Right cardiac atrium (tissue), 5 donors: ENCODE data around the gene PACRG. TPM values are rescaled to one million over a fixed set of nuclear protein-coding genes. Genes with fewer than 3 reads are reported as not detected.

Experiments used
- ATAC-seq, 2 donors: fragments of 200-7000 bp; cut with Tn5 transposase; one replicate each; pipeline versions ENCODE4 v1.8.0 to v1.9.1; 2020; ENCODE audit warnings: moderate library complexity in 2 of 2, mild to moderate bottlenecking in 1 of 2
- DNase-seq, 3 donors: peaks; one replicate each; pipeline ENCODE4 v3.0.0-alpha.2; 2020
- H3K27ac ChIP-seq: one replicate; pipeline ENCODE4 v1.5.1; 2013; ENCODE audit warnings: mild to moderate bottlenecking, low read length, control low read depth, moderate library complexity
- H3K27me3 ChIP-seq: one replicate; pipeline ENCODE4 v1.6.1; 2013; ENCODE audit not compliant: control insufficient read depth, insufficient read depth
- H3K4me1 ChIP-seq: one replicate; pipeline ENCODE4 v1.6.1; 2013; ENCODE audit warnings: low read length; ENCODE audit not compliant: control insufficient read depth, insufficient read depth
- H3K4me3 ChIP-seq: one replicate; pipeline ENCODE4 v1.5.1; 2013; ENCODE audit warnings: low read length, control low read depth
- H3K9me3 ChIP-seq: one replicate; pipeline ENCODE4 v1.6.1; 2013; ENCODE audit warnings: low read length; ENCODE audit not compliant: control insufficient read depth
- WGBS: extraction: QIAGEN DNeasy Blood & Tissue Kit; methylation state at CpG from one replicate; pipeline ENCODE4 v1.1.7; 2013; 5-methylcytosine and 5-hydroxymethylcytosine counted together
- intact Hi-C, 4 donors: fragments of 100-400 bp; cut with DNase I; formaldehyde crosslinking; loops; one replicate each; pipeline versions ENCODE4 v1.11.0 to v1.14.0; 2022 to 2023
- polyA plus RNA-seq: library from polyadenylated mRNA; stranded (reverse); fragments of 200-250 nt; gene quantifications from one replicate; pipeline ENCODE4 v1.2.3, GENCODE V29; 2013
- total RNA-seq, 4 donors: library from RNA; stranded (reverse); fragmentation: NEBNext Ultra II Directional; extraction: Animal tissue kit (Norgen Biotek cat#: 25700); gene quantifications; one replicate each; pipeline ENCODE4 v1.2.1, GENCODE V29; 2021
- donor health status: healthy with polysubstance abuse.
- donor health status: DM: no; HTN: yes; CAD: no.
- donor health status: DM: no; HTN: no; CAD: no.
- donor health status: DM: no; HTN: yes; CAD: no; lungs with severe emphysema.
- donor health status: DM: yes; HTN: yes; CAD: no.

PACRG gene
- total and polyA plus RNA-seq, 5 donors = 3.9 to 9.4 (median 4.9) TPM

GRCh38 chr6:163352011-163352685 is 624.4 kb downstream of the PACRG start:
- H3K9me3 ChIP-seq = no peaks in the 10 kb centered on the region
- no peak for ATAC-seq
- peaks cover 7% of the 10 kb centered on the region for H3K4me1 ChIP-seq
- no peak overlapping the region for H3K27ac ChIP-seq
- peak in 1 of 3 donors; percentile 57 for DNase-seq
- no peak overlapping the region for H3K4me3 ChIP-seq
- intact Hi-C loops = loop anchor here in 1 of 4 donors (10.0 kb wide), 1 partner anchor 53 kb away; no protein-coding TSS in a partner anchor
- H3K27me3 ChIP-seq = no peaks in the 10 kb centered on the region
- WGBS = 89% methylated on average over 16 of the region's 16 CpGs

DNA sequence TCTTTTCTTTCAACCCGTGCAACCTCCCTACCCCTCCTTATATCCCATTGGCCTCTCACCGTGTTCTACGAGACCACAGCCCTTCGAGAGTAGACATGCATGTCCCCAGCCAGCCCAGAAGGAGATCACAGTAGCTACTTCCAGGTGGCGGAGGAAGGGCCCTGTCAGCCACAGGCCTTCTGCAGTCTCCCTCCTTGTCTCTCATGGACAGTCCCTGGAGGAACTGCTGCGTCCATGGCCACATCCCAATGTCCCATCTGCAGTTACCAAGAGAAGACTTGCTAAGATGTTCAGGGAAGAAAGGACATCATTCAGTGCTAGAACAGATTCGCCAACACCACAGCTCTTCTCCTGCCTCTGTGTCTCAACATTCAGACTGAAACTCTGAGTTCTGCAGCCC is 625.2 kb downstream of the PACRG start:
- H3K4me1 ChIP-seq = peaks cover 6% of the 10 kb centered on the region
- H3K27ac ChIP-seq = no peak overlapping the region
- no peaks in the 10 kb centered on the region for H3K27me3 ChIP-seq
- ATAC-seq = no peak
- intact Hi-C loops = loop anchor here in 1 of 4 donors (10.0 kb wide), 1 partner anchor 52 kb away; no protein-coding TSS in a partner anchor
- H3K4me3 ChIP-seq = no peak overlapping the region
- peak in 1 of 3 donors; percentile 32 for DNase-seq
- WGBS = 79% methylated on average over 7 of the region's 7 CpGs
- no peaks in the 10 kb centered on the region for H3K9me3 ChIP-seq

DNA sequence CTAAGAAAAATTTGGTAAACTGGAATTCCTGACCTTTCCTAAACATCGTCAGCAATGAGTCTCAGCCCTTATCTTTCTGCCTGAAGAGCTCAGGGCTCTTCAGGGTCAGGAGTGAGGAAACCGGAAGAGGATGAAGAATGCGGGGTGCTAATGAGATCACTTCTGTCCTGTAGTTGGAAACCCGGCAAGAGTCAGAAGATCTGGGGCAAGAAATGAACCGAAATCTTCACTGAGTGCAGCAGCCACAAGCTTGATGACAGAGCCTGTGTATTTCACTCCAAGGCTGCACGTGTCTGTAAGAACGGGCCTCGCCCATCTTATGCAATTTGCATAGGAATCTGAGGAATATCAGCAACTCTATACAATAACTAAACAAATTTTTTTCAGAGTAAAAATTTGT is 626.3 kb downstream of the PACRG start:
- H3K27me3 ChIP-seq = no peaks in the 10 kb centered on the region
- H3K4me1 ChIP-seq = peaks cover 8% of the 10 kb centered on the region
- H3K27ac ChIP-seq = peak overlapping the region; percentile 32
- H3K4me3 ChIP-seq = no peak overlapping the region
- 28% methylated on average over 8 of the region's 8 CpGs for WGBS
- DNase-seq = peak in 2 of 3 donors; percentile 37 to 57
- H3K9me3 ChIP-seq = no peaks in the 10 kb centered on the region
- ATAC-seq = peak; percentile 42 to 67
- intact Hi-C loops = loop anchor here in 1 of 4 donors (10.0 kb wide), 1 partner anchor 51 kb away; no protein-coding TSS in a partner anchor

- H3K9me3 ChIP-seq = no peaks in the 10 kb centered on the region
- H3K27ac ChIP-seq = peak overlapping the region; percentile 65
- WGBS = 18% methylated on average over 13 of the region's 13 CpGs
- ATAC-seq (peak; percentile 76), DNase-seq (peak; percentile 80 to 93 (median 91))
- intact Hi-C loops = loop anchor here in 1 of 4 donors (10.0 kb wide), 1 partner anchor 50 kb away; no protein-coding TSS in a partner anchor
- peaks cover 8% of the 10 kb centered on the region for H3K4me1 ChIP-seq
- H3K4me3 ChIP-seq = no peak overlapping the region
- no peaks in the 10 kb centered on the region for H3K27me3 ChIP-seq
Observed at GRCh38 chr6:163354761-163355425, 627.1 kb downstream of the PACRG start.

DNA sequence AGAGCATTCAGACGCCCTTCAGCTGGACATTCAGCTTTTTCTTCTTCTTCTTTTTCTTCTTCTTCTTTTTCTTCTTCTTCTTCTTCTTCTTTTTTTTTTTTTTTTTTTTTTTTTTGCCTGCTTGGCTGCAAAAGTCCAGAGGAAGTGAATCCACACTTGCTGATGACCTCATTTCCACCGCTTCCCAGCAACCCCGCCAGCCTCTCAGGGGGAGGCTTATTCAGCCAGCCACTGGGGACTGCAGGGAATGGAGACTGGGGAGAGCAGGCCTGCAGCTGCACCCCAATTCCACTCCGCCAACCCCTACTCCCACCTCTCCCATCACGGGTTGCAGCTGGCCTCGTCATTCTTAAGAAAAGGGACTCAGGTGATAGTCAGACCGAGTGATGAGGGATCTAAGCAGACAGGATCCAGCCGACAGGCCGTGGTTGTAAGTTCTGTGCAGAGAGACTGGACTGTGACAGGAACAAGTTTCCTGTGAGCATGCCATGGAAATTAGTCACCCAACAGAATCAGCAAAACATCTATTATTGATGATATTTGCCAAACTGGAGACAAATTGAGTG is 627.7 kb downstream of the PACRG start:
- intact Hi-C loops = loop anchor here in 1 of 4 donors (10.0 kb wide), 1 partner anchor 49 kb away; no protein-coding TSS in a partner anchor
- WGBS = 24% methylated on average over 9 of the region's 9 CpGs
- H3K4me3 ChIP-seq = no peak overlapping the region
- DNase-seq (peak; percentile 78 to 90 (median 85)), ATAC-seq (peak; percentile 83 to 89)
- peaks cover 8% of the 10 kb centered on the region for H3K4me1 ChIP-seq
- no peaks in the 10 kb centered on the region for H3K27me3 ChIP-seq
- H3K9me3 ChIP-seq = no peaks in the 10 kb centered on the region
- peak overlapping the region; percentile 88 for H3K27ac ChIP-seq

GRCh38 chr6:163356324-163356723 is 628.5 kb downstream of the PACRG start:
- peak; percentile 71 to 86 (median 84) for DNase-seq
- 27% methylated on average over 13 of the region's 13 CpGs for WGBS
- H3K9me3 ChIP-seq = no peaks in the 10 kb centered on the region
- H3K4me1 ChIP-seq = peaks cover 8% of the 10 kb centered on the region
- H3K27ac ChIP-seq = peak overlapping the region; percentile 88
- no peak overlapping the region for H3K4me3 ChIP-seq
- H3K27me3 ChIP-seq = no peaks in the 10 kb centered on the region
- peak; percentile 75 to 77 for ATAC-seq
- intact Hi-C loops = loop anchor here in 1 of 4 donors (10.0 kb wide), 1 partner anchor 48 kb away; no protein-coding TSS in a partner anchor

GRCh38 chr6:163356743-163357142 is 629.0 kb downstream of the PACRG start:
- DNase-seq (no peak), ATAC-seq (no peak)
- H3K4me3 ChIP-seq = no peak overlapping the region
- H3K9me3 ChIP-seq = no peaks in the 10 kb centered on the region
- peak overlapping the region; percentile 55 for H3K27ac ChIP-seq
- no peaks in the 10 kb centered on the region for H3K27me3 ChIP-seq
- 94% methylated on average over 6 of the region's 6 CpGs for WGBS
- H3K4me1 ChIP-seq = peaks cover 8% of the 10 kb centered on the region
- intact Hi-C loops = loop anchor here in 1 of 4 donors (10.0 kb wide), 1 partner anchor 48 kb away; no protein-coding TSS in a partner anchor

GRCh38 chr6:163364641-163365040 is 636.9 kb downstream of the PACRG start:
- peak; percentile 39 to 68 (median 56) for DNase-seq
- ATAC-seq = peak; percentile 78 to 89
- Histone ChIP-seq H3K4me3 (no peak overlapping the region), H3K27me3 (no peaks in the 10 kb centered on the region), H3K27ac (peak overlapping the region; percentile 19), H3K9me3 (no peaks in the 10 kb centered on the region), H3K4me1 (no peaks in the 10 kb centered on the region)
- intact Hi-C loops = loop anchor here in 1 of 4 donors (5.0 kb wide), 1 partner anchor 38 kb away; no protein-coding TSS in a partner anchor
- 70% methylated on average over 13 of the region's 13 CpGs for WGBS

Other genes starting within 250 kb of the PACRG start
- 10 to 100 TPM; 20.2 to 33.0 (median 24.9) TPM for gene PRKN, start 208 bp upstream of the PACRG start, total RNA-seq
- gene PRKN, start 208 bp upstream of the PACRG start, polyA plus RNA-seq = 9.6 TPM